ENCODE results near the gene SLC9A9.

The SLC9A9 gene

GRCh38 chr3:143358155-143358792 lies 490.0 kb downstream of the SLC9A9 start:
- DNase-seq (ENCODE audit: extremely low read depth, low read depth) = no peak
- TF ChIP-seq CTCF (IDR thresholded peaks at IDR 0.05; ENCODE audit: low read depth, low read length, missing control alignments) = no peak
- no peak overlapping the region for H3K4me3 ChIP-seq (replicated peaks; ENCODE audit: low read depth, low read length)

GRCh38 chr3:143357700-143358099 lies 490.6 kb downstream of the SLC9A9 start:
- TF ChIP-seq CTCF (IDR thresholded peaks at IDR 0.05; ENCODE audit: low read depth, low read length, missing control alignments) = no peak
- H3K4me3 ChIP-seq (replicated peaks; ENCODE audit: low read depth, low read length) = no peak overlapping the region
- DNase-seq (ENCODE audit: extremely low read depth, low read depth) = no peak

GRCh38 chr3:143356839-143357238 lies 491.4 kb downstream of the SLC9A9 start:
- no peak overlapping the region for H3K4me3 ChIP-seq (replicated peaks; ENCODE audit: low read depth, low read length)
- no peak for TF ChIP-seq CTCF (IDR thresholded peaks at IDR 0.05; ENCODE audit: low read depth, low read length, missing control alignments)
- no peak for DNase-seq (ENCODE audit: extremely low read depth, low read depth)

- H3K4me3 ChIP-seq (replicated peaks; ENCODE audit: low read depth, low read length) = no peak overlapping the region
- TF ChIP-seq CTCF (IDR thresholded peaks at IDR 0.05; ENCODE audit: low read depth, low read length, missing control alignments) = no peak
- no peak for DNase-seq (ENCODE audit: extremely low read depth, low read depth)
Observed at GRCh38 chr3:143354342-143354741, 493.9 kb downstream of the SLC9A9 start.

GRCh38 chr3:143352850-143353550 lies 495.3 kb downstream of the SLC9A9 start:
- no peak for DNase-seq (ENCODE audit: extremely low read depth, low read depth)
- TF ChIP-seq CTCF (IDR thresholded peaks at IDR 0.05; ENCODE audit: low read depth, low read length, missing control alignments) = no peak
- H3K4me3 ChIP-seq (replicated peaks; ENCODE audit: low read depth, low read length) = no peak overlapping the region

GRCh38 chr3:143351895-143352608 lies 496.2 kb downstream of the SLC9A9 start:
- no peak for TF ChIP-seq CTCF (IDR thresholded peaks at IDR 0.05; ENCODE audit: low read depth, low read length, missing control alignments)
- peak; percentile 20 for DNase-seq (ENCODE audit: extremely low read depth, low read depth)
- no peak overlapping the region for H3K4me3 ChIP-seq (replicated peaks; ENCODE audit: low read depth, low read length)

Data from HFF-Myc (cell line).